Stimulated activated CD8-positive, alpha-beta memory T cell treated with anti-CD3 and anti-CD28 coated beads, Interleukin-2, amount 100 ng/mL, for 1 hour (primary cell): ENCODE results near the gene PEMT.
"Not testable (repeated sequence)": the region's sequence is repeated elsewhere in the genome, so short reads cannot be mapped to it uniquely, and the experiment has no call there.

Experiments
- DNase-seq, 2 donors: peaks; one replicate each; pipeline ENCODE4 v3.0.0-alpha.2; 2020; ENCODE audit warnings: low read depth in 2 of 2

PEMT gene

DNA sequence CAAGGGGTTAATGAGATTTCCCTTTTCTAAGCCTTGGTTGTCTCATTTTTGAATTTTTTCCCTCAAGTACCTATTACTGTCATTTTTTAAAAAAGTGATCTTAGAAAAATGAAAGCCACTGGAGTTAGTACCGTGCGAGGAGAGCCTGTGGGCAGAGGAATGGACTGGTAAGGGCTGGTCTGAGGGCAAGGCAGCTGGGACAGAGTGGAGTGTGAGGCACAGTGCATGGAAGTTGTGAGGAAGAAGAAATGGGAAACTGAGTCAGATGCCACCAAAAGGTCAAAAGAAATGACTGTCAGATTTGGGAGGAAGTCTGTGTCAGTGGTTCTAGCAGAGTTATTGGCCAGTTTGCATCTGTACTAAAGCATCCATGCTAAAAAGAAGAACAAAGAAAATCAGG, 103.5 kb downstream of the PEMT start:
- no peak for DNase-seq

DNA sequence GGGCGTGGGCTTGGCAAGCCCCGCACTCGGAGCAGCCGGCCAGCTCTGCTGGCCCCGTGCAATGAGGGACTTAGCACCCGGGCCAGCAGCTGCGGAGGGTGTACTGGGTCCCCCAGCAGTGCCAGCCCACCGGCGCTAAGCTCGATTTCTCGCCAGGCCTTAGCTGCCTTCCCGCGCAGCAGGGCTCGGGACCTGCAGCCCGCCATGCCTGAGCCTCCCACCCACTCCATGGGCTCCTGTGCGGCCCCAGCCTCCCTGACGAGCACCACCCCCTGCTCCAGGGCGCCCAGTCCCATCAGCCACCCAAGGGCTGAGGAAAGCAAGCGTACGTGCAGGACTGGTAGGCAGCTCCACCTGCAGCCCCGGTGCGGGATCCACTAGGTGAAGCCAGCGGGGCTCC, 105.1 kb downstream of the PEMT start:
- not testable (repeated sequence) for DNase-seq

DNA sequence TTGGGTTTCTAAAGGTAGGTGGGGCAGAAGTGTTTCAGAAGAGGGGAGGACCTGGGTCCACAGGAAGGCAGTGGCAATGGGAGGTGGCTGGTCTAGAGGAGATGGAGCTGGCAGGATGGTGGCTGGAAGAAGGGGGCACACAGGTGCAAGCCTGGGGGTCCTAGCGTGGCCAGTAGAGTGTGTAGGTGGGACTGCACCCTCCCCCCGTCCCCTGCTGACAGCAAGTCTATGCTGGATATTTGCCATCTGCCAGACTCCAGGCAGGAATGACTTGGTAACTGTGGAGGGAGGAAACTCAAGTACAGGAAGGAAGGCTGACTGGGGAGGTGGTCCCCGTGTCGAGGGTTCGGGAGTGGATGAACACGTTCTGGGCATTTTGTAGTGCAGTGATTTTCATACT, 106.1 kb downstream of the PEMT start:
- no peak for DNase-seq

DNA sequence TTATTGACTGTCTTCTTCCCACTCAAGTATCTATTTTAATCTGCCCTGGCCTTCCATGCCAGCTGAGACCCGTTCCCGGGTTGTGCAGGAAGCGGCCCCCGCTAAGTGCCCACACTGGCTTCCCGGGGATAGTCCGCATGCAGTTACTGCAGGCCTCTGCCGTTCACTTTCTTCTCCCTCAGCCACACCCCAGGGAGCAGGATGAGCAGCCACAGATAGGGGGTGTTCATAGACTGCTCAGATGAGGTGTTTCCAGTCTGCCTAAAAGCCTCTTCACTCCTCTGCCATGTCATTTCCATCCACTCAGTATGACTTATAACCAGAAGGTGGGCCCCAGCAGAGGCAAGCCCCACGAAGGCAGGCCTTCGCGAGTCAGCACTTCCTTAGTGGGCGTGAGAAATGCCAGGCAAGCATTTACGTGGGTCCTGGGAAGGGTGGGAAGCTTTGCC, 107.0 kb downstream of the PEMT start:
- no peak for DNase-seq

DNA sequence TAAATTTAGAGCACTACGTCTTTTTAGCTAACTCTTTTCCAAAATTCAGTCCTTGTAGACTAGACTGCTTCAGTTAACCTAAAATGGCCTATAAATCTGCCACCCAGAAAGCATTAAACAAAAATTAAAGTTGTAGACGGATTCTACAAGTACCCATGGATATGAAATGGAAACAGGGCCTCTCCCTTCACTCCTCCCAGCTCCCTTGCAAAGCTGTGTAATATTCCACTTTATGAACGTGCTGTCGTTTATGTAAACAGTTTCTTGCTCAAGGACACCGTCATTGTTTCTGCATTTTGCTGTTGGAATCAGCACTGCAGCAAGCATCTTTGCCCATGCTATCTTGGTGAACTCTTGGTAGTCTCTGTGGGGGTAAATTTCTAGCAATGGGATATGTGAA, 109.6 kb downstream of the PEMT start:
- DNase-seq = no peak

DNA sequence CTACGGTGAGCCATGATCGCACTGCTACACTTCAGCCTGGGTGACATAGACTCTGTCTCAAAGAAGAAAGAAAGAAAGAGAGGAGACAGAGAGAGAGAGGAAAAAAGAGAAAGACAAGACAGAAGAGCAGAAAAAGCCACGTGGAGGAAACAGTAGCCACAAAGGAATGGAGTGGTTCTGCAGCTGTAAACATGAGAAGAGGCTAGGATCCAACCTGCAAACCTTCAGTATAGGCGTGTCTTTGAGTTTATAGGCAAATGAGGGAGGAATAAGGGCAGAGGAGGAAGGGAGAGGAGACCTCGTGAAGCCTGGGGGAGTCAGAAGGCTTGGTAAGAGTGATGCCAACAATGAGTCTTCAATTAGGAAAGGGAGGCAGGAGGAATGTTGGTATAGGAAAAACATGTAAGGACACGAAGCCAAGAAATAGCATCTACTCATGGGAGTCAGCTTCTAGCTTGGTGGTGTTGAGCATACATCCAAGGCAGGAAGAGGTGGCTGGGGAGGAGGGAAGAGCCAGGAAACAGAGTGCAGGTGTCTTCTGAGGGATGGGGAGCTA, 110.8 kb downstream of the PEMT start:
- no peak for DNase-seq

DNA sequence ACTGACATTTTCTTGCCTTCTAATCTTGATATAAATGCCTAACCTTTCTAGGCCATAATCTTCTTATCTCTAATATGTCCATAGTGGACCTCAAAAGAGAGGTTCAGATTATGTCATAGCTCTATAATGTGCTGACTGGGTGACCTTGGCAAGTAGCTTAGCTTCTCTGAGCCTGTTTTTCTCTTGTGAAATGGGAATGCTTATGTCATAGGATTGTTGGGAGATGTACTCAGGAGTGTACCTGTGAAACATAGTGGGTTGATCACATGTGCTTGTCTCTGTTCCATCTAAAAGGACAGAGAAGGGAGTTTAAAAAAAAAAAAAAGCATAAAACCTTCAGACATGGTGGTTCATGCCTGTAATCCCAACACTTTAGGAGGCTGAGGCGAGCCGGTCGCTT, 112.3 kb downstream of the PEMT start:
- no peak for DNase-seq

DNA sequence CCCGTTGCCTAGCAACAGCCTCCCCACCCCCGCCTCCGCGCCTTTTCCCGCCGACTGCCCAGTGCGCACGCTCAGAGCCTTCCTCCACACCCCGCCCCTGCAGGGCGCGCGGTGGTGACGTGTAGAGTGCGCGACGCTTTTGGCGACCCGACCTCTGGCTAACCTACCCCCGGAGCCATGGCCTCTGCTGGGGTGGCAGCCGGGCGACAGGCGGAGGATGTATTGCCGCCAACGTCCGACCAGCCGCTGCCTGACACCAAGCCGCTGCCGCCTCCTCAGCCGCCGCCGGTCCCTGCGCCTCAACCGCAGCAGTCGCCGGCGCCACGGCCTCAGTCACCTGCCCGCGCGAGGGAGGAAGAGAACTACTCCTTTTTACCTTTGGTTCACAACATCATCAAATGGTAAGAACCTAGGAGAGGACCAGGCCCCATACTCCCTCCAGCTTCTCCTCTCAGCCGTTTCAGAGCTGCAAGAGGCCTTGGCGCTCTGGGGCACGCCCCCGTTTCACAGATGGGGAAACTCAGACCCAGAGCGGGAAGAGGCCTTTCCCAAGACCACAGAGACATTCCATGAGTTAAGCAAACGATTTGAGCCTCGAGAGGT, 114.5 kb downstream of the PEMT start, which contains the start of gene MED9:
Gene MED9, plus strand, starts transcription at position 136 of the 603 bp plus-strand sequence. Its CDS starts 42 bp downstream, at position 178.
- peak; percentile 87 to 92 for DNase-seq

DNA sequence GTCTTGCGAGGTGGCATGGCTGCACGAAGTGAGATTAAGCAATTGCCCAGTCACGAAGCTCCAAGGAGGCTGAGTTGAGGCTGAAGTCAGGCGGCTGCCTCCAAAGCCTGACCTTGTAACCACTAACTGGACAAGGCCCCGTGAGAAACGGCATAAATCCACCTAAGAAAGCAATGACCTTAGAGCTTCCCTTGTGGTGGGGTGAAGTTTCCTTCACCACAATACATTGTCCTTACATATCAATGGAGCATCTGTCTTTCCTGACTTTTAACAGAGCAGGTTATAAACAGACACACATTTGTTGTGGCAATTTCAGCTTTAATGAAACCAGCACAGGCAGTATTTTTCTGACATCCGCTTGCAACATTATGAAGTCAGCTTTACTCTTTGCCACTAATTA, 117.2 kb downstream of the PEMT start:
- DNase-seq = no peak

DNA sequence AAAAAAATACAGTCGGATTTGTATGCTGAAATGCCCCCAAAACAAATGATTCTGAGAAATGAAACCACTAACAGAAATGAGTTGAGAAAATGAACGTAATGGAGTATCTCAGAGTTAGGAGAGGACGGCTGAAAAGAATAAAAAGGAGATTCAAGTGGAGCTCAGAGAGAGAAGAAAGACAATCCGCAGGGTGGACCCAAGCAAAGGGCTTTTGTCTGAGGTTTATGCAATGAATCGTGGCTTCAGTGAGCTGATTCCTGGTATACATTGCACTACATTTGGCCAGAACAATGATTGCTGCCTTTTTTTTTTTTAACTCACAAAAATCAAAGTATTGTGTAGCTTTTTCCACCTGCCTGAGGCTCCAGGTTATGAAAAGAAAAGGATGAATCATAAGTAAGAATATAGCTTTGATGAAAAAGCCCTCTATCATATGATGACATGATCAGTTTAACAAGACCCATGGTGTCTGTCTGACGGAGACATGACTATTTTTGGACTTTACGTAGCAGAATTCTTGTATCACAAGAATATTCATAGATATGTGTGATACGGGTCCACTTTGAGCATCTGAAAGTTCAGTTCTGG, 119.1 kb downstream of the PEMT start:
- no peak for DNase-seq

DNA sequence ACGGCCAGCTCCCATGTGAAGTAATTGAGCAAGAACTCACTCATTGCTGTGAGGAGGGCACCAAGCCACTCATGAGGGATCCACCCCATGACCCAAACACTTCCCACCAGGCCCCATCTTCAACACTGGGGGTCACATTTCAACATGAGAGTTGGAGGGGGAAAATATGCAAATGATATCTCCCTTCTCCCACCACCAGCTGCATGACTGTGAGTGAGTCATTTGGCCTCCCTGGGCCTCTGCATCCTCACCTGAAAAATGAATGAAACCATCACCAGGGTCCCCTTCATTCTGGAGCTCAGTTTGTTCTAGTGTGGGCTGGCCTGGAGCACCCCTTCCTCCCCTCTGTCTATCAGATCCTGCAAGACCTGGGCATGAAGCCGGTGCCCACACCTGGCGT, 121.5 kb downstream of the PEMT start:
- no peak for DNase-seq

DNA sequence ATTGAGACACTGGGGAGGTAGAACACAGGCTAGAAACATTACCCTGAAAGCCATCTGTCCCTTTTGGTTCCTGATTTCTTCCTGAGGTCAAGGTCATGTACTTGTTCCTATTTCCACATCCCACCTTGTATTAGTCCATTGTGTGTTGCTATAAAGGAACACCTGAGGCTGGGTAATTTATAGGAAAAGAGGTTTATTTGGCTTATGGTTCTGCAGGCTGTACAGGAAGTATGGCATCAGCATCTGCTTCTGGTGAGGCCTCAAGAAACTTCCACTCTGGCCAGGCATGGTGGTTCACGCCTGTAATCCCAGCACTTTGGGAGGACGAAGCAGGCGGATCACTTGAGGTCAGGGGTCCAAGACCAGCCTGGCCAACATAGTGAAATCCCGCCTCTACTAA, 122.2 kb downstream of the PEMT start:
- DNase-seq = no peak

DNA sequence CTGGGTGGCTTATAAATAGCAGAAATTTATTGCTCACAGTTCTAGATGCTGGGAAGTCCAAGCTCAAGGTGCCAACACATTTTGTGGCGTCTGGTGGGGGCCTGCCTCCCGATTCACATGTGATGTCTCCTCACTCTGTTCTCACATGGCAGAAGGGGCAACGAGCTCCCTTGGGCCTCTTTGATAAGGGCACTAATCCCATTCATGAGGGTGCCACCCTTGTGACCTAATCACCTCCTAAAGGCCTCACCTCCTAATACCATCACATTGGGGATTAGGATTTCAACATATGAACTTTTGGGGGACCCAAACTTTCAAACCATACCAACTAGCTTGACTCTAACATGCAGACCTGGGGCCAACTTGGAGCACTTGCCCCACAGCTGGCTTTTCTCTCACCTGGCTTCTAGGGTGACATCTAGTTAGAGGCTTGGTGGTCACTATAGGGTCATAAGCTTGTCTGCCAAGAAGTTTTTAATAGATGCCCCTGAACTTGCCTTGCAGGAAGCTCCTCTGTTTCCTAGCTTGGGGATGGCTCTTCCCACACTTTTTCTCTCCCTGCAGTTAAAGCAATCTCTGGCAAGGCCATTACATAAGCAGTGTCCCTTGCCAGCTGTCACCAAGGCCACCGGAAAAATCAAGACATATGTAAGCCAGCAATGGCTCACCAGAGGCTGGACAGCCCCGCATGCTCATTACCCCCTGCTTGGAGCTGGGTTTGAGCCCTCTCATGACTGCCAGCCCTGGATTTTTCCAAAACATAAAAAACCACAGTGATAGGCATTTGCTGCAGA, 123.1 kb downstream of the PEMT start:
- DNase-seq = no peak

DNA sequence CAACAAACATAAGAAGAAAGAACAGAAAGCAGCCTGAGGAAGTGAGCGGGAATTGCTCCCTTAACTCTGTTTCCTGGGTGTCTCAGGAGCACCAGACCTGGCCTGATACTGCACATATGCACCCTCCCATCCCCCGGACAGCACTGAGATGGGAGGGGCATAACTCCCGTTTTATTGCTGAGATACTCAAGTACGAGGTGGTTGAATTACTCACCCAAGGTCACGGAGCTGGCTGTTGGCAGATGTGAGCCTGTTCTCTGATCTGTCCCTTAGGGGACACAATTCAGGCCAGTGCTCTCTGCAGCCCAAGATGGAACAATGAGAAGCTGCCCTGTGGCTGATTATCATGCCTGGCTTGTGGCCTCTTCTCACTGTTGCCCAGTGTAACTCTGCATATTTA, 123.8 kb downstream of the PEMT start:
- no peak for DNase-seq

DNA sequence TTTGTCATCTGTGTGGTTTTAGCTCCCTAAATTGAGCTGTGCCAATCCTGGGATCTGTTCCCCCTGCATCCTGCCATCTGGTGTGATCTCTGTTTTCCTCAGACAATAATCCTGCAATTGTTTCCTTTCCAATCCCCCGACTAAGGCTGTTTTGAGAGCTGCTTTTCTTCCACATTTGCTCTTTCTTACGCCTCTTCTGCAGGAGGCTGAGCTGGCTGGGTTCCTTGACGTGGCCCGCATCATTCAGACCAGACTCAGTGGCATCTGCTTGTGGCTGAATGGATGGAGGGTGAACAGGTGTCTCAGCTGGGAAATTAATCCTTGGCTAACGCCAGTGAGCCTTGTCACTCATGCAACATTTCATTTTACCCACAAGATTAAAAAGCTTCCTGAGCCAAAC, 124.5 kb downstream of the PEMT start:
- DNase-seq = no peak

DNA sequence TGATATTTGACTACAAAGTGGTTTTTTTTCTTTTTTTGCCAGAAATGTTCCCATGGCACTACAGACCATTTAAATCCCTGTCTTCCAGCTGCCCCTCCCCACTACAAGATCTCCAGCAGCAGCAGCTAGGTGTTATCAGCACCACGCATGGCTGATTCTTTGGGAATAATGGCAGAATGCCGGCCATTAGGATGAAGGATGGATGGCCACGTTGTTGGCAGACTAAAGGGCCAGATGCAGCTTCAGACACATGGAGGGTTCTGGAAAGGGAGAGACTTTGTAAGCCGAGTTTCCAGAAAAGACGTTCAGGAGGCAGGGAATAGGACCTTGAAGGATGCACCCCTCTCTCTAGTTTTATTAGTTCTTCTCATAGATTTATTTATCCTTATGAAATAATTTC, 125.0 kb downstream of the PEMT start:
- no peak for DNase-seq

DNA sequence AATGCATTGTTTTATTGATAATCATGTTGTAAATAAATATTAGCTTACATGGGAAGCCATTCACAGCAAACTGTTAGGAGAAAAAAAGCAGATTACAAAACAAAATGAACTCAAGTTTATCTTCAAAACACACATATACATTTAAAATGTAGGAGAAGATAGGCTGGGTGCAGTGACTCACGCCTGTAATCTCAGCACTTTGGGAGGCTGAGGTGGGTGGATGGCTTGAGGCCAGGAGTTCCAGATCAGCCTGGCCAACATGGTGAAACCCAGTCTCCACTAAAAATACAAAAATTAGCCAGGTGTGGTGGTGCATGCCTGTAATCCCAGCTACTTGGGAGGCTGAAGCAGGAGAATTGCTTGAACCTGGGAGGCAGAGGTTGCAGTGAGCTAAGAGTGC, 125.6 kb downstream of the PEMT start:
- not testable (repeated sequence) for DNase-seq

DNA sequence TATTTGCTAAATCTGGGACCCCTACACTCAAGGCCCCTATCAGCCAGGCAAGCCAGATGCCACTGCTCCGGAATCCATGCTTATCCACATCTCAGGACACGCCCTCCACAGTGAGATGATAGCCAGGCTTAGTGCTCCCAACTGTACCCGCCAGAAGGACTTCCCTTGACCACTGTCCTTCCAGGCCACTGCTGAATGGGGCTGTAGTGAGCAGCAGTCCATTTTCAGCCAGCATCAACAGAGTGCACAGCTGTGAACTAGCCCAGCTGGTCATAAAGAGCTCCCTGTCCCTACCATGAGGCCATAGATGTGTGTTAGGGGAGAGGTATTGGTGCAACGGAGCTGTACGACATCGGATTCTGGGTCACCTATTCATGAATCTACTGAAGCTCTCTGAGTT, 127.7 kb downstream of the PEMT start:
- DNase-seq = no peak

DNA sequence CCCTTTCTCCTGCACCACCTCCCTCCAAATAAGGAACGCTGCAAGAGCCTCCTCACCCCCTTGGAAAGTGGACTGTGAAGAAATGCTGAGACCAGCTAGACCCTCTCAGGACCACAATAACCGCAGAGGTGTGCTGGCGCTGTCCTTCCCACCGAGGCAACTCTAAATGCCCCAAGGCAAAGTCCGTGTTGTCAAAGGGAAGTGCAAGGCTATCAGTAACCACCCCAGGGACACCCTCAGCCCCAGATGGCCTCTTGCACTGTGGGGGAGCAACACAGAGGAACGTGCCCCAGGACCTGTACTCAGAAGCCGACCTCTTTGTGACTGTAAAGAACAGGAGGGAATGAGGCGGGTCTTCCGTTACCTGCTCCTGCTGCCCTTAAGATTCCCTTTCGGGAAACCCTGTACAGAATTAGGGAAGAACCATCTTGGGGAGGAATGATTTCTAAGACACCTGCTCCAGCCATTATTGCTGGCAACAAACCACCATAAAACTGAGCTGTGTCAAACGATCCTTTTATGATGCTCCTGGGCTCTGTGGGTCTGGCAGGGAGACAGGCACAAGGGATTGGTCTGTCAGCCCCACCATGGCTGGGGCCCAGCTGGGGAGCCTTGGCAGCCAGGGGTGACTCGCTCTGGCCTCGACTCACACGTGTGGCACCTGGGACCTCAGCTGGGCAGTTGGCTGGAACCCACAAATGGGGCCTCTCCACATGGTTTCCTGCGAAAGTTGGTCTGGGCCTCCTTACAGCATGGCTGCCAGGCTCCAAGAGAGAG, 129.3 kb downstream of the PEMT start:
- no peak for DNase-seq

DNA sequence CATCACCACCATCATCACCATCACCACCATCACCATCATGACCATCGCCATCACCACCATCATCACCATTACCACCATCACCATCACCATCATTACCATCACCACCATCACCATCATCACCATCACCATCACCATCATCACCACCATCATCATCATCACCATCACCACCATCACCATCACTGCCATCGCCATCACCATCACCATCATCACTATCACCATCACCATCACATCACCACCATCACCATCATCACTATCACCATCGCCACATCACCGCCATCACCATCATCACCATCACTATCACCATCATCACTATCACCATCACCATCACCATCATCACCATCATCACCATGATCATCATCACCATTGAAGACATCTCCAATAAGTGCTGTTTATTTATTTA, 131.5 kb downstream of the PEMT start:
- DNase-seq = no peak

DNA sequence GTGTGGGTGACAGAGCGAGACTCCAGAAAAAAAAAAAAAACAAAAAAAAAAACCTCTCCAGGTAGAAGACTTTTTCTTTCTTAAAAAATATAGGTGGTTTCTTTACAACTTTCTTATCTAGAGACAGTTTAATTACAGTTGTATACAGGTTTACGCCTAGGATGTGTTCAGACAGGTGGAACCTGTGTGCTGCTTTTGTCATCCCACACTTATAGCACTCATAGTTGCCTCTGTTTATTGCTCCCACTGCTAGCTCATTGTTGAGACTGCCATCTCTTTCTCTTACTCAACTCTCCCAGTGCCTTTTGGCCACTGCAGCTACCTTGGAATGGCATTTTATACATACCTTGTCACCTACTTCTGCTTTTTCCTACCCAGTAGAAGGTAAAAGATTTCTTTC, 133.8 kb downstream of the PEMT start:
- DNase-seq = no peak

DNA sequence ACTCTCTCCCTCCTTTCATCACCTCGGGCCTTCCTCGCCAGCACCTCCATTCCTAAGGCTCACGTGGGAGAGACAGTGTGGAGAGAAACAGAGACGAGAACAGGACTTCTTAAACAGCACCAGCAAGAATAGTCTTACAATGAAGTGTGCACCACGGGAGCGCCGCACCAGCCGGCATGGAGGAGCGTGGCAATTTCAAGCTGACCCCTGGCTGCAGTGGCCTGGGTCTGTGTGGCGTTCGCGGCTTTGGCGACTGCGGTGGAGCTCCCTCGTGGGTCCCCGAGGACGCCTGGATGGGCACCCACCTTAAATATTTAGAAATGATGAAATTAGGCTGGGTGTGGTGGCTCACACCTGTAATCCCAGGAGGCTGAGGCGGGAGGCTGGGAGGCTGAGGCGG, 135.3 kb downstream of the PEMT start:
- DNase-seq = no peak
